ENCODE results near the gene LRCOL1.

DNA sequence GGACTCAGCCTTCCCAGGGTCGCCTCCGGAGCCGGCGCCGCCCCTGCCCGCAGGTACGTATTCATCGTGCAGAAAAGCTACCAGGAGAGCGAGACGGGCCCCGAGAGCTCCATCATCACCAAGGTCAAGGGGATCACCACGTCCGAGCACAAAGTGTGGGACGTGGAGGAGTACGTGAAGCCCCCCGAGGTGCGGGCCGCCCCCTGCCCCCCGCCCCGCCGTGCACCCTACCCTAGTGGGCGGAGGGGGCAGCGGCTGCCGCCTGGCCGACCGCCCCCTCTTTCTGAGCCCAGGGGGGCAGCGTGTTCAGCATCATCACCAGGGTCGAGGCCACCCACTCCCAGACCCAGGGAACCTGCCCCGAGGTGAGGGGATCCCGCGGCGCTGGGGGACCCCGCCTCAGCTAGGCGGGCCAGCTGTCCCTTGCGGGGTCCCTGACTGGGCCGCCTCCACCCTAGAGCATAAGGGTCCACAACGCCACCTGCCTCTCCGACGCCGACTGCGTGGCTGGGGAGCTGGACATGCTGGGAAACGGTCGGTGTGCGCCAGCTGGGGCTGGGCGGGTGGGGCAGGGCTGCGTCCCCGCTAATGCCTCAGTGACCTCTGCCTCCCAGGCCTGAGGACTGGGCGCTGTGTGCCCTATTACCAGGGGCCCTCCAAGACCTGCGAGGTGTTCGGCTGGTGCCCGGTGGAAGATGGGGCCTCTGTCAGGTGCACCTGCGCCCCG lies 9.2 kb upstream of the LRCOL1 start:
- no peak for TF ChIP-seq ZNF570 (CRISPR knock-in tag; IDR thresholded peaks at IDR 0.05; ENCODE audit: borderline replicate concordance)
- TF ChIP-seq ZNF207 (IDR thresholded peaks at IDR 0.05; ENCODE audit: borderline replicate concordance) = no peak

Data from HepG2 (cell line).